NCI-H128 (cell line): ENCODE measurements around the gene CRHR1.

ENCODE experiments used
- DNase-seq: peaks from one replicate; lab custom pipeline; 2025; ENCODE audit not compliant: unreplicated experiment; lab: John Stamatoyannopoulos, UW

CRHR1 gene

DNA sequence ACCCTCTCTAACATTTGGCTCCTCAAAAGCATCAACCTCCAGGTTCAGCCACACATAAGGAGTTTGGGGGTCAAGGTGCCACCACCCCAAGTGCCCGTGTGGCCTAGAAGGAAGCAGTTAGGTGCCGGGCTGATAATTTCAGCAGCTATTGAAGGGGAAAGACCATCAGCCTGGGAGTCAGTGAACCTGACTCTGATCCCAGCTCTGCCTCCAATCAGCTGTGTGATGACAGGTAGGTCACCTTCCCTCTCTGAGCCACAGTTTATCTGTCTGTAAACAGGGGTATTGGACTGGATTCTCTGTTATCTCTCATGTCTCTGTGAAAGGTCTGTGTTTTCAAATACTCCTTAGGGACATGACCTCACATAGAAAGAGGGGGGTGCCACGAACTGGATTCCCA, 3.9 kb downstream of the CRHR1 start:
- DNase-seq, result no peak

DNA sequence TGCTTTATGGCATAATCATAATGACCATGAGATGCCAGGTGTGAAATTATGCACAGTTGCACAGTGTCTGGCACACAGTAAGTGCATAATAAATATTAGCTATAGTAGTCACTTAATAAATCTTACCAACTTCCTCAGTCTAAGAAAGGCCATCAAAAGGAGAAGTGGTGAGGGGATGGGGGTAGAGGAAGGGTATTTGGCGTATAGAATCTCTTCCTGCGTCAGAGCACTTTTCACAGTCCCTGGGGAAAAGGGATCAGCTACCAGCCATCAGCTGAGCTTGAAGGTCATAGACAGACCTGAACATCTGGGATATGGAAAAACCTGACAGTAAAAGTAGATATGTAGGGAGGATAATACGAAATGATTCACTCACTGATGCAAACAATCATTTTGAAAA, 5.8 kb downstream of the CRHR1 start:
- DNase-seq, result no peak

DNA sequence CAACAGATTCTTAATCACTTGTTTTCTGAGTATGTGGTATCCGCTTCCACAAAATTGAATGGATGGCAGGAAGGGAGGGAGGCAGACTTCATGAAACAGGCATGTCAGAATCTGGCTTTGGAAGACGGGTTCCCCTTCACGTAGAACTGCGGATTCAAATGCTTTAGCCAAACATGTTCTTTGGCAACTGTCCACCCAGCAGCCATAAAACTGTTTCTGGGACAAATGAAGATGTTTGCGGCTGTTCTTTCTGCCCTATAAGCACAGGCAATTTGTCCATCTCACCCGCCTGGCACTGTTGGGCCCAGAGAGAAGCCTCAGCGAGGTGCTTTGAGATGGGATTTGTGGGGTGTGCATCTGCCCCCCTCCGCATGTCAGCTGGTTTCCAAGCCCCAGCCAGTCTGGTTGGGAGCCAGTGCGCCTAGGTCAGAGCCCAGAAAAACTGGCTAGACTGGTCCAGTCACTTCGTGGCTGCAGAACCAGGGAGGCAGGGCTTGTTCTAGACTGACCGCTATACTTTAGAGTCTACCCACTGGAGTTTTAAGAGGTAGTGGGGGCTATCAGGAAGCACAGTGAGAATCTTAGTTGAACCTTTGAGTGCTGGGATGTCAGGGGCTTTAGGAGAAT, 6.3 kb downstream of the CRHR1 start:
- no peak for DNase-seq

DNA sequence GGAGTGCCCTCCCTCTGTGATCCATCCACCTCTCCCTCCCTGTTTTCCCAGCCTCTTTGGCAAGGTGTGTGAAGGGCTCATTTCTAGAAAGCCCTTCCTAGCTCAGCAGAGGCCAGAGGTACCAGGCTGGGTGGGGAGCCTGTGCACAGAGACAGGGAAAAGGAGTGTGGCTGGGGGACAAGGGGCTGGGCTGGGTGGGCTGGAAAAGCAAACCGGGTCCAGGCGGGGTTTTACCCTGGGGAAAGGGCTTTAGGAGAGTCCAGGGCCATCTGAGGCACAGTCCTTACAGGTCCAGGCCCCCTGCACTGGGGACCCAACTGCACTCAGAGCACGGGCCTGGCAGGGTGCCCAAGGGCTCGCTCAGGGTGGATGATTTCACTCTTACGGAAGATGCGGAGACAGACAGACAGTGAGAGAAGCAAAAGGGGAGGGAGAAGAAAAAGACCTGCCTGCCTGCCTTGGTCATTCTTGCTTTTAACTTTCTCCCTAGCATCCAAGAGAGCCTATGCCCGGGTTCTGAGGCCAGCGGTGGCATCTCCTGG, 7.0 kb downstream of the CRHR1 start:
- no peak for DNase-seq

DNA sequence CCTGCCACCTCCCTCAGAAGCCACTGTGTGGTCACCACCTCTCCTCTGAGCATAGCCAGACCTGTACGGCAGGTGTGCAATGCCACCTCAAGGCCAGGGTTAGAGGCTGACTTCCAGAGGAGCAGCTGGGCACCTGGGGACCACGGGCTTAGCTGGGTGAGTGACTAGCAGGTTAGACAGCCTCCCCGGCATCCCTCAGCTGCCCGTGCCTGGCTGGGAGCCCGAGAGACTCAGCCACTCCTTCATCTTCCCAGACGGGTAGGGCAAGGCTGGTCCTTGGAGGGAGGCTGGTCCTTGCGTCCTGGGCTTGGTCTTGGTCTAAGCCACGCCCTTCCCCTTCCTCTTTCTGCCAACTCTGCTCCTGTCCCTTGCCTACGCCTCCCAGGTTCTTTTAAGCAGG, 7.8 kb downstream of the CRHR1 start:
- DNase-seq, result no peak

DNA sequence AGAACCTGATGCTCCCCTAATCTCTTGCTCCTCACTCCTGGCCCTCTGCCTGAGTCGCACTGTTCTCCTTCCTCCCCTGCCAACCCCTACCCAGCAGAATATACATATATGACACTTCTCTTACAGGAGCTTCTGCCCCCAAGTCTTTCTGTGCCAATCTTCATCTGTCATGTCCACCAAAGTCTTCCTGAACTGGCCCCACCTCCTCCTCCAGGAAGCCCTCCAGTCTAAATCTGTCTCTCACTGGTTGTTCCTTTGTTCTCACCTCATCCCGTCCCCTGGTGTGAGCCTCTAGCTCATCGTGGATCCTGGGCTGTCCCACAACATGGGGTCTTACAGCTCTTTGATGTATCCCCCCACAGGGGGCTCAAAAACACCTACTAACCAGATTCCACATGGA, 8.3 kb downstream of the CRHR1 start:
- no peak for DNase-seq

DNA sequence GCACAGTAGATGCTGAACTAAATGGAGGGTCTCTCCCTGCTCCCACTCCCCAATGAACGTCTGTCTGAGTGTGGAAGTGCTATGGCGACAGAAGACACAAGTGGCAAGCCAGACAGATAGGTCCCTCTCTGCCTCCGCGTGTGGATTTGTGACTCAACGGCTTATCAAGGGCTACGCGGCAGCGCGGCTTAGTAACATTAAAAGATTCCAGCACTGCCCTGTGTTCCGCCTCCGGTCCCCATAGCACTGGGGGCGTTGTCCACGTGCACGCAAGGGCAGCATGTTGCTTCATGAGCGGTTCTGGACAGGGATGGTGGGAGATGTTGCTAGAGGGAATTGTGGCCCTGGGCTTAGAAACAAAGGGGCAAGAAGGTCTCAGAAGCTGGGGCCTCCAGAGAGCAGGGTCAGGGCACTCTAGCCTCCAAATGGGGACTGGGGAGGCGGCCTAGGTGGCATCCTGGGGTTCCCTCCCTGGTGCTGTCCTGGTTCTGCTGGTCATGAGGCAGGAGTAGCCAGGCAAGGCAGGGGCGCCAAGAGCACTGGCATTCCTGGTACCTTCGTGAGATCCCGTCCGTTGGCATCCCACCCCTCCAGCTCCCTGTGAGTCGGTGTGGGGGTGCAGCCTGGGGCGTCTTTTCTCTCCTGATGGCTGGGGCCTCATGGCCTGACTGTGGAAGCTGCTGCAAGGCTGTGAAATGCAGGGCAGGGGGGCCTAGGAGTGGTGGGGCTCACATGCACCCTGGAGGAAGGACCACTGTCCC, 9.1 kb downstream of the CRHR1 start:
- no peak for DNase-seq

DNA sequence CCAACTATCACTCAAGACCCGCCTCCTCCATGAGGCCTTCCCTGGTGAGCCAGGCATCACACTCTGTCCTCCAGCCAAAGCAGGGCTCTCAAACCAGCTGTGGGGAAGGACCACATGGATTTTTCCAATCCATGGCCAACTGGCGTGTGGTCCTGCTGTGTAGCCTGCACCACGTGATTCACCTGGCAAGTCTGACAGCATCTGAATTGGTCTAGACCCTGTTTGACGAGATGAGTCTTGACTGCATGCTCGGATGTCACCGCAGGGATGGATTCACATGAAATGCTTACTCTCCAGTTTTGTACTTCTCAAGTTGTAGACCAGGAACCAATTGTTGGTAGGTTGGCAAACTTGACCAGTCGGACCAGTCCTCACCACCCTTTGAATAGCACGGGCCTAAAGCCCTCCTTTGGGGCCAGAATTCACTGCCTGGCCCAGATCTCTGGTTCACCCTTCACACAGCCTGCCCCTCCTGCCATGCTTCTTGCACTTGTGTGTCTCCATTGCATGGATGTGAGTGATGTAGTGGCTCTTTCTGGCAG, 9.9 kb downstream of the CRHR1 start:
- no peak for DNase-seq

DNA sequence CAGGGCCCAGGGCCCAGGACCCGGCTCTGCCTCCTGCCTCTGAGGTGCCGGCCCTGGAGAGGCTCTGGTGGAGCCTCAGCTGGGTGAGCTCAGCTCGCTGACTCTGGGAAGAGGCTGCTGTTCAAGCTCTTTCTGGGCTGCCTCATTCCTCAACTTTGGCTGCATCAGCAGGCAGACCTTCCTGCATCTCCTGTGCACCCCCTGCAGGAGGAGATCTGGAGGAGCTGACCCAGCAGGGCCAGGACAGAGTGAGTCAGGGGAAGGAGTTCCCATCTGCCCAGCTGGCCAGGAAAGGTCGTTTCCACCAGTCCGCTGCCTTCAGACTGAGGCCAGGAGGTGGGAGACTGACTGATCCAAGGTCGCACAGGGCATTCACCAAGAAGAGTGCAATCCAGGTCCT, 10.7 kb downstream of the CRHR1 start:
- DNase-seq, result no peak

DNA sequence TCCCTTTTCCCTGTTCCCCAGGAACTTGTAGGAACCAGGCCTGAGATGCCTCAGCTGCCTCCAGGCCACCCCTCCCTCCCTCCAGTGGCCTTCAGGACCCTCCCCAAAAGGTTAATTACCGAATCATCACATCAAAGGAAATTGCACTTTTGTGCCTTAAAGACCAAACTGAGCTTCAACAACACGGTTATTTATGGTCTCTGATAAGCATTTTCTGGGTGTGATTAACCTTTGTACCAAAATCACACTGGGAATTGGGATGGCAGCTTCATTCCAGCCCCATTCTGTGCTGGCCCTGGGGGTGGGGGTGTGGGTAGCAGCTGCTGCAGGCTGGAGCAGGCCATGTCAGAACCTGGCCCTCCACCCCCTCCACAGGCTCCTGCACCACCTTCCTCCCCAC, 16.7 kb downstream of the CRHR1 start:
- no peak for DNase-seq

DNA sequence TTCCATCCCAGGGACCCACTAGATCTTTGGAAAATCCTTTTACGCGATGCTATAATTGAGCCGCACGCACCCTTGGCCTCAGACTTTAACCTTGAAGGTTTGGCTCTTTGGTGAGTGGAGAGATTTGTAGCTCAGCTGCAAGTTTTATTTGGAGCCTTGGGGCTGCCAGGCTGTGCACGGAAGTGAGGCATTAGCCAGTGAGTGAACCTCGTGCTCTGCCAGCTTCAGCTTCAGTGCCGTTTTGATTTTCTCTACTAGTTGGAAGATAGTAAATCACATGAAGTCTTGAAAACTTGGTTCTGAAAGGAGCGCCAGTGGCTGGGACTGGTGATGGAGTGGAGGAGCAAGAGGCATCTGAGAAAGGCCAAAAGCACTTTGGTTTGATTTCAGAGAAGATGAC, 17.3 kb downstream of the CRHR1 start:
- DNase-seq, result no peak

DNA sequence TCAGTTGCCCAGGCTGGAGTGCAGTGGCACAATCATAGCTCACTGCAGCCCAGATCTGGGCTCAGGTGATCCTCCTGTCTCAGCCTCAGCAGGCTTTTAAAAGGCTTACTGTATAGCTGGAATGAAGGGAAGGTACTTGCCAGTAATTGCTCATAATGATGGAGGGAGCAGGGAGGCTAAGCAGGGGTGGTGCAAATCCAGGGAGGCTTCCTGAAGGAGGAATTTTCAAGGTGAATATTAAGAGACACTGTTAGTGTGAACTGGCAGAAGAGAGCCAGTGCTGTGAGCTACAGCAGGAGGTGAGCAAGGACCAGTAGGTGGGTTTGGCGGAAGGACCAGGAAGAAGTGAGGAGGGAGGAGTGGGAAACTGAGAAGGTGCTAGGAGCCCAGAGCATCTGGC, 24.7 kb downstream of the CRHR1 start:
- no peak for DNase-seq

DNA sequence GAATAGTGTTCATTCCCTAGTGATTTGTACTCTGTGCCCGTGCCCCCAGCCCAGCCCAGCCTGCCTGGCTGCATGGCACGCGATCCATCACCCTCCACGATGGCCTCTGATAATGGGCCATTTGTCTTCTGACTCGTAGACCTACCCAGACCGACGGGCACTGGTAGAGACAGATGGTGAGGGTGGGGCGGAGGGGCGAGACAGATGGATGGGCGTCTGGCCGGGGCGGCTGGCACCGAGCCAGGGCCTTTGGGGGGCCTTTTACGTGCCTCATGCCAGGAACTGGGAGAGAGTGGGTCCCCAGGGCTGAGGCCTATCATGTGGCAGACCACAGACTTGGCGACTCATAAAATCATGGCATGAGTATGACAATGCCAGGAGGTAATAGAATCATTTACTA, 25.4 kb downstream of the CRHR1 start:
- no peak for DNase-seq

DNA sequence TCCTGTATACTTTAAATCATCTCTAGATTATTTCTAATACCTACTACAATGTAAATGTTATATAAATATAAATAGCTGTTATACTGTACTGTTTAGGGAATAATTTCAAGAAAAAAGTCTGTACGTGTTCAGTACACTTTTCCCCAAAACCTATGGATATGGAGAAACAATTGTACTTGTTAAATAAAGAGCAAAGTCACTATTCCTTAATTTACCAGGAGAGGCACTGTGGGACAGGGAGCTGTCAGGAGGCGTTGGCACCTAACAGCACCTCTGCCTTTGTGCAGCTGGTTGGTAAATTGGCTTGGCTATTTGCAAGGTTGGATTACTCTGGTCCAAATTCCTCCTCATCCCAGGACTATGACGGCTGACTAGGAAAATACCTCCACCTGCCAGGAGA, 28.0 kb downstream of the CRHR1 start:
- no peak for DNase-seq

DNA sequence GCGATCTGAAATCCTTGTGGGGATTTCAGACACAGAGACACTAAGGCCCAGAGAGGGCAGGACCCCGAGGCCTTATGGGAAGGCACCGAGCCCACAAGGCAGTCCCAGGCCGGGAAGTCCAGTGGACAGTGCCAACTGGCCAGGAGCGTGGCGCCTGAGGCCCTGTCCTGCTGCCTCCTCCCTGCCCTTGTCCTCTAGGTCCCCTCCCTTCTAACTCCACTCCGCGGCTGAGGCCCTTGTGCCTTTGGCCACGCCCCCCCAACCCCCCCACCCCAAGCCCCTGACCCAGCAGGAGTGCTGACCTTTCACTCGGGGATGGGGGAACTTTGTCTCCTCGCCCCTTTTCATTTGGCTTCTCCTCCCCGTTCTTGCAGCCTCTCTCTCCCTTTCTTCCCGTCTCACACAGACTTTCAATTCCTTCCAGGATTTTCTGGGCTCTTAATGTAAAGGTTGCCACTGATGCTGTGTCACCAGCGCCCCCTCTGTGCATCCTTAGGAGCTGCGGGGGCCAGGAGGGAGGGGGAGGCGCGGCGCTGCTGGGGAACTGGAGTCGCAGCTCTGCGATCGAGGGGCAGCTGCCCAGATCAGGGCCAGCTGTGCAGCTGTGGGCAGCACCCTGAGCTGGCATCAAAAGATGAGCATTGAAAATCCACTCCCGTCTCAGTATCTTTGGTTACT, 29.1 kb downstream of the CRHR1 start:
- DNase-seq, result no peak

DNA sequence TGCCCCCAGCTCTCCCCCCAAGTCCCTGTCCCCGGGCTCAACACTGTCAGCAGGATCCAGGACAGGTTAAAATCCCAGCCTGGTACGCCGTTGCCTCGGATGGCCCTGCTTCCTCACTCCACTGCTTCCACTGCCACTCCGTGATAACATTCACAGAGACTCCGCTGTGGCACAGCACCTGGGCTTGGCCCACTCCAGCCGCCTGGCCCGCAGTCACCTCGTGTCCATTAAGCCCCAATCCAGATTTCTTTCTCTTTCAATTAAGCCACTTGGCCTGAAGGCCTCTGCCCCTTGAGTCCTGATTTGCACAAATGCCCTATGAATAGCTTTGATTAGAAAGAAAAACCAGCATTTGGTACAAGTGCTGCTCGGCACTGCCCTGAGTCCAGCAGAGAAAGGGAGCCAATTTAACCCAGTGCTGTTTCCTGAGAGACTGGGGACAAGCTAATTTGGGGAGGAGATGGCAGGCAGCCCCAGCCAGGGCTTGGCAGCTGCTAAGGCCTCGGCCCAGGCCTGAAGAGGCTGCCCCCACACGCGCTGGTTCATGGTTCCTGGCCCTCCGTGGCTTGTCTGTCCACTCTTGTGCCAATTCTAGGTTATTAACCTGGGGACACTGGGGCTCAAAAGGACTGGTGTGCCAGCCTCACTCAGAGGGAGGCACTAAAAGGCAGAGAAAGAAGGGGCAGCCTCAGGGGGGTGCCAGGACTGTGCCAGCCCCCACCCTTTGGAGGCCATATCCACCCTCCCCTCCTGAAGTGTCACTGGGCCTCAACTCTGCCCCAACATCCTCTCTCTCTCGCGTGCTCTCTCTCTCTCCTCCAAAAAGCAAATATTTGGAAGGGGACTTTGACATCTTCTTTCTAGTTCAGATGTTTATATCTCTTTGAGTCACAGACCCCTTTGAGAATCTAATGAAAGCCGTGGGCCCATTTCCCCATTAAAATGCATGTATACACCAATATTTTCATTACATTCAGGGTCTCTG, 30.8 kb downstream of the CRHR1 start:
- no peak for DNase-seq

DNA sequence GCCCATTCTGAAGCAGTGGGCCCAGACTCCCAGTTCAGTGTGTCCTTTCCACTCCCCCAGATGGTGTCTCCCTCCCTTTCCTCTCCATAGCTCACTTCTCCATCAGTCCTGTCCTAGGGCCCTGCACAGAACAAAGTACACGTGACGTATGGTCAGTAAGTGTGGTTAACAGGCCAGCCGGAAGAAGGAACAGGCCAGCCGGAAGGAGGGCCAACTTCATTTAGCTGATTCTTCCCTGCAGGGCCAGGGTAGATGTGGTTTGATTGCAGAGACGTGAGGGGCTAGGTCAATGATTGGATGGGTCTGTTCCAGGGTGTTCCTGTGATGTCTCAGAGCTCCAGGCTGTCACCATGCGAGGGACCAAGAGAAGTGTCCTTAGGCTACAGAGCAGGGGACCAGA, 31.6 kb downstream of the CRHR1 start:
- no peak for DNase-seq

DNA sequence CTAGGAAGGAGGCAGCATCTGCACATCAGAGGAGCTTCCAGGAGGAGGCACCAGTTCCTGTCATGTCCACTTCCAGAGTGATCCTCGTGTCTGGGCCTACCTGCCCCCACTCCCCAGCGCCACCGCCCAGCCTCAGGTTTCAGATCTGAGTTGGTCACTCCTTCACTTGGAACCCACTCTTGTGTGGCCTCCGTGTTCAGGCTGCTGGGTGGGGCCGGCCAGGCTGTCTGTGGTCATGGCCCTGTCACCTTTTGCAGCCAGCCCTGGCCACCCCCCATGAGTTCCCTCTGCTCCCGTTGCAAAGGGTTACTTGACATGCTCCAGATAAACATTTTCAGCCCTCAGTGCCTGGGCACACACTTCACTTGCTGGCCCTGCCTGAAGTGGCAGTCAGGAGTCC, 33.9 kb downstream of the CRHR1 start:
- DNase-seq, result no peak

DNA sequence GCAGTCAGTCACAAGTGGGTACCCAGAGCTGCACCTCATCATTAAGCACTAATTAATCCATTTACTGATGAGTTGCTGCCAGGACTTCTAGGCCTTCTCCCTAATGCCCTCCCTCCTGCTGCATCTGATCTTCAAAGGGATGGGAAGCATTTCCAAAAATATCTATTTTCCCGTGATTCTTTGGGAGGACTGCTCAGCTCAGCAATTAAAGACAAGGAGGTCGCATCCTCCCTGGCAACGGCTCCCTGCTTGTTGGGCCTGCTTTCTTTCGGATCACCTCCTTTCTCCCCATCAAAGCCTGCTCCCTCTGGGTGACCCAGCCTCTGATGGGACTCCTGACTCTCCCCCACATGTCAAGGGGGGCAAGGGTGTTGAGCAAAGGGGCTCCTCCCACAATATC, 34.6 kb downstream of the CRHR1 start:
- no peak for DNase-seq

DNA sequence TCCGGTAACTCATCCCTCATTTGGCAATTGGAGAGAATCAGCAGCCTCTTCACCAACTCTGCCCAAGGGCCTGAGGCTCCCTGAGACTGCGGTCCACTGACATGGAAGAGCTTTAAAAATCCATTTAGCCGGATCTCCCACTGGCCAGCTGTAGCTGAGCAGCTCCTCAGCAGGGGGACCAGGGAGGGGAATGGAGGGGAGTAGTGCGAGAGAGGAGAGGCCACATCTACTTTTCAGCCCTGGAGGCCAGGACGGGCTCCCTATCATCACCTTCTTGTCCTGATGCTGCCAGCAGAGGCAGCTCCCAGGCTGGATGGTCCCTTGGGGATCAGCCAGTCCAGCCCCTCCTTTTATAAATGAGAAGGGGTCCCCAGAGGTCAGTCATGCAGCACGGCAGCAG, 35.5 kb downstream of the CRHR1 start:
- no peak for DNase-seq
